SK-N-SH treated with all-trans-retinoic acid at 6 μM for 48 hours (cell line): ENCODE results near the gene HOXC13.

ENCODE experiments used
- ATAC-seq: fragments of 200-7000 bp; cut with Tn5 transposase; 3 replicates; pipeline ENCODE4 v1.9.1; 2020; ENCODE audit warnings: mild to moderate bottlenecking, moderate library complexity
- ARNTL ChIP-seq: fragments of 450-650 bp; formaldehyde crosslinking; IDR thresholded peaks from 2 replicates; pipeline ENCODE4 v1.5.0; 2020; ENCODE audit warnings: low read depth, mild to moderate bottlenecking, moderate library complexity, borderline replicate concordance
- BACH2 ChIP-seq: fragments of 250-450 bp; sonication (Bioruptor Pico); IDR thresholded peaks from 2 replicates; pipeline ENCODE4 v1.9.0; 2021; ENCODE audit warnings: mild to moderate bottlenecking, borderline replicate concordance
- GLIS3 ChIP-seq: fragments of 250-450 bp; sonication (Bioruptor Pico); IDR thresholded peaks from 2 replicates; pipeline ENCODE4 v1.5.0; 2020; ENCODE audit warnings: mild to moderate bottlenecking, moderate library complexity
- ISL1 ChIP-seq: fragments of 250-450 bp; sonication (Bioruptor Pico); IDR thresholded peaks from 2 replicates; pipeline ENCODE4 v2.1.2; 2022; ENCODE audit warnings: mild to moderate bottlenecking, moderate library complexity
- OSR1 ChIP-seq: fragments of 250-450 bp; sonication (Bioruptor Pico); IDR thresholded peaks from 2 replicates; pipeline ENCODE4 v1.8.0; 2022; ENCODE audit warnings: moderate library complexity, mild to moderate bottlenecking, inconsistent platforms
- PPARA ChIP-seq: fragments of 250-450 bp; sonication (Bioruptor Pico); IDR thresholded peaks from 2 replicates; pipeline ENCODE4 v1.5.0; 2020; ENCODE audit warnings: mild to moderate bottlenecking, borderline replicate concordance
- SNAI2 ChIP-seq: fragments of 250-450 bp; sonication (Bioruptor Pico); IDR thresholded peaks from 2 replicates; pipeline ENCODE4 v1.5.0; 2020; ENCODE audit warnings: mild to moderate bottlenecking, moderate library complexity
- TCF4 ChIP-seq: fragments of 250-450 bp; sonication (Bioruptor Pico); IDR thresholded peaks from 2 replicates; pipeline ENCODE4 v1.8.0; 2021; ENCODE audit warnings: mild to moderate bottlenecking, moderate library complexity, borderline replicate concordance
- TOX ChIP-seq: fragments of 250-450 bp; sonication (Bioruptor Pico); IDR thresholded peaks from 2 replicates; pipeline ENCODE4 v1.8.0; 2021; ENCODE audit warnings: mild to moderate bottlenecking, moderate library complexity, borderline replicate concordance
- ZC3H10 ChIP-seq: fragments of 250-450 bp; sonication (Bioruptor Pico); IDR thresholded peaks from 2 replicates; pipeline ENCODE4 v1.5.1; 2021; ENCODE audit warnings: mild to moderate bottlenecking, moderate library complexity
- ZFP3 ChIP-seq: fragments of 250-450 bp; sonication (Bioruptor Pico); IDR thresholded peaks from 2 replicates; pipeline ENCODE4 v1.5.0; 2020; ENCODE audit warnings: mild to moderate bottlenecking, moderate library complexity
- ZFP30 ChIP-seq: fragments of 450-650 bp; formaldehyde crosslinking; IDR thresholded peaks from 2 replicates; pipeline ENCODE4 v1.5.0; 2022; ENCODE audit warnings: mild to moderate bottlenecking, moderate library complexity
- ZNF565 ChIP-seq: fragments of 450-650 bp; formaldehyde crosslinking; conservative IDR thresholded peaks from 2 replicates; pipeline ENCODE4 v1.5.0; 2020; ENCODE audit warnings: low read depth, mild to moderate bottlenecking, moderate library complexity
- ZNF70 ChIP-seq: fragments of 450-650 bp; formaldehyde crosslinking; IDR thresholded peaks from 2 replicates; pipeline ENCODE4 v1.5.0; 2020; ENCODE audit warnings: mild to moderate bottlenecking, moderate library complexity
- ZNF8 ChIP-seq: fragments of 450-650 bp; formaldehyde crosslinking; IDR thresholded peaks from 2 replicates; pipeline ENCODE4 v1.5.0; 2020; ENCODE audit warnings: mild to moderate bottlenecking, moderate library complexity
- TF ChIP-seq, protein P1 (sequence below): fragments of 250-450 bp; sonication (Bioruptor Pico); IDR thresholded peaks from 2 replicates; pipeline ENCODE4 v1.5.0; 2020; ENCODE audit warnings: mild to moderate bottlenecking, moderate library complexity
- TF ChIP-seq, protein P2 (sequence below): fragments of 250-450 bp; sonication (Bioruptor Pico); IDR thresholded peaks from 2 replicates; pipeline ENCODE4 v1.8.0; 2021; ENCODE audit warnings: low read depth, mild to moderate bottlenecking, moderate library complexity, borderline replicate concordance
- TF ChIP-seq, protein P3 (sequence below): fragments of 250-450 bp; sonication (Bioruptor Pico); IDR thresholded peaks from 2 replicates; pipeline ENCODE4 v1.5.1; 2020; ENCODE audit warnings: low read depth, mild to moderate bottlenecking, moderate library complexity
- TF ChIP-seq, protein P4 (sequence below): fragments of 250-450 bp; sonication (Bioruptor Pico); IDR thresholded peaks from 2 replicates; pipeline ENCODE4 v1.5.1; 2021; ENCODE audit warnings: mild to moderate bottlenecking, moderate library complexity
- TF ChIP-seq, protein P5 (sequence below): fragments of 250-450 bp; sonication (Bioruptor Pico); IDR thresholded peaks from 2 replicates; pipeline ENCODE4 v1.8.0; 2020; ENCODE audit warnings: mild to moderate bottlenecking, moderate library complexity, borderline replicate concordance

HOXC13 gene

DNA sequence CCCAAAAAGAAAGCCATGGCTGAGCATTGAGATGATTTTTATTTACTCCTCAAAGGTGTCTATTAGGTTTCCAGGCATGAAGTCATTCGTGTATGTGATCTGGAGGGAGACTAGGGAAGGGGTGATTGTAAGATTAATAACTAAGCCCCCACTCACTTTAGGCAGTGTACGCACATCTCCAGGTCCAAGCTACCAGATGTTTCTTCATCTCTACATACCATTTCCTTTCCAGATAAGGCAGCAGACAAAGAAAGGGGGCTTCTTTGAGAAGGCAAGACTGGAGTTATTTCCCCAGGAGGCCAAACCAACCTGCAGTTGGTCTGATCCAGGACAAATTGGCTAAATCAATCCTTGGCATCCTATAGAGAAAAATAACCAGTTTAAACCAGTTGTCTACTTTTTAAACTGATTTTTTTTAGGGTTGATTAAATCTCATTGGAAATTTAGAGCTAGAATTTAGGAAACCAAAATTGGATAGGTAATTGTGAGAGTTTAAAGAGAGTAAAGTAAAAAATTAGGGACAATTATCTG lies 3.9 kb downstream of the HOXC13 start (continued):
- TF ChIP-seq, protein P1, sequence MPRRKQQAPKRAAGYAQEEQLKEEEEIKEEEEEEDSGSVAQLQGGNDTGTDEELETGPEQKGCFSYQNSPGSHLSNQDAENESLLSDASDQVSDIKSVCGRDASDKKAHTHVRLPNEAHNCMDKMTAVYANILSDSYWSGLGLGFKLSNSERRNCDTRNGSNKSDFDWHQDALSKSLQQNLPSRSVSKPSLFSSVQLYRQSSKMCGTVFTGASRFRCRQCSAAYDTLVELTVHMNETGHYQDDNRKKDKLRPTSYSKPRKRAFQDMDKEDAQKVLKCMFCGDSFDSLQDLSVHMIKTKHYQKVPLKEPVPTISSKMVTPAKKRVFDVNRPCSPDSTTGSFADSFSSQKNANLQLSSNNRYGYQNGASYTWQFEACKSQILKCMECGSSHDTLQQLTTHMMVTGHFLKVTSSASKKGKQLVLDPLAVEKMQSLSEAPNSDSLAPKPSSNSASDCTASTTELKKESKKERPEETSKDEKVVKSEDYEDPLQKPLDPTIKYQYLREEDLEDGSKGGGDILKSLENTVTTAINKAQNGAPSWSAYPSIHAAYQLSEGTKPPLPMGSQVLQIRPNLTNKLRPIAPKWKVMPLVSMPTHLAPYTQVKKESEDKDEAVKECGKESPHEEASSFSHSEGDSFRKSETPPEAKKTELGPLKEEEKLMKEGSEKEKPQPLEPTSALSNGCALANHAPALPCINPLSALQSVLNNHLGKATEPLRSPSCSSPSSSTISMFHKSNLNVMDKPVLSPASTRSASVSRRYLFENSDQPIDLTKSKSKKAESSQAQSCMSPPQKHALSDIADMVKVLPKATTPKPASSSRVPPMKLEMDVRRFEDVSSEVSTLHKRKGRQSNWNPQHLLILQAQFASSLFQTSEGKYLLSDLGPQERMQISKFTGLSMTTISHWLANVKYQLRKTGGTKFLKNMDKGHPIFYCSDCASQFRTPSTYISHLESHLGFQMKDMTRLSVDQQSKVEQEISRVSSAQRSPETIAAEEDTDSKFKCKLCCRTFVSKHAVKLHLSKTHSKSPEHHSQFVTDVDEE: no peak
- TF ChIP-seq ISL1: no peak

DNA sequence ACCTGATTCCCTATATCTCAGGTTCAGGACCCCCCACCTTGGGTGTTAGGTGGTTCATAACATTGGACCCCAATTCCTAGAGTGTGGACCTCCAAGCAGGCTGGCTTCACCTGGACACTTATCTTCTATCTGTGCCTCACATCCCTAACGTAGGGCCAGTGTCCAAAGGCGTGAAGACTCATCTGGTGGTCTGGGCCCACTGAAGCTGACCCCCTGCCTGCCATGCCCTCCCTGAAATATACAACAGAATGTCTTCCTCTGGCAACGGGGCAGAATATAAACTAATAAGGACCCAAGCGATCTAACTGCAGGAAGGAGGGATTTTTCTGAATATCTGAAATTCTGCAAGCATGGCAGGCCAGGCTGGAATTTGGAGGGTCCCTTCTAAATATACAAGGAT lies 5.6 kb downstream of the HOXC13 start:
- TF ChIP-seq ZFP3 (CRISPR knock-in tag): no peak
- no peak for TF ChIP-seq TOX
- TF ChIP-seq SNAI2 (CRISPR knock-in tag): no peak
- no peak for TF ChIP-seq ZNF565 (CRISPR knock-in tag)
- TF ChIP-seq ZC3H10 (CRISPR knock-in tag): no peak
- TF ChIP-seq OSR1 (CRISPR knock-in tag): no peak
- TF ChIP-seq, protein P2, sequence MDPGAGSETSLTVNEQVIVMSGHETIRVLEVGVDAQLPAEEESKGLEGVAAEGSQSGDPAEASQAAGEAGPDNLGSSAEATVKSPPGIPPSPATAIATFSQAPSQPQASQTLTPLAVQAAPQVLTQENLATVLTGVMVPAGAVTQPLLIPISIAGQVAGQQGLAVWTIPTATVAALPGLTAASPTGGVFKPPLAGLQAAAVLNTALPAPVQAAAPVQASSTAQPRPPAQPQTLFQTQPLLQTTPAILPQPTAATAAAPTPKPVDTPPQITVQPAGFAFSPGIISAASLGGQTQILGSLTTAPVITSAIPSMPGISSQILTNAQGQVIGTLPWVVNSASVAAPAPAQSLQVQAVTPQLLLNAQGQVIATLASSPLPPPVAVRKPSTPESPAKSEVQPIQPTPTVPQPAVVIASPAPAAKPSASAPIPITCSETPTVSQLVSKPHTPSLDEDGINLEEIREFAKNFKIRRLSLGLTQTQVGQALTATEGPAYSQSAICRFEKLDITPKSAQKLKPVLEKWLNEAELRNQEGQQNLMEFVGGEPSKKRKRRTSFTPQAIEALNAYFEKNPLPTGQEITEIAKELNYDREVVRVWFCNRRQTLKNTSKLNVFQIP (CRISPR knock-in tag): no peak
- TF ChIP-seq, protein P3, sequence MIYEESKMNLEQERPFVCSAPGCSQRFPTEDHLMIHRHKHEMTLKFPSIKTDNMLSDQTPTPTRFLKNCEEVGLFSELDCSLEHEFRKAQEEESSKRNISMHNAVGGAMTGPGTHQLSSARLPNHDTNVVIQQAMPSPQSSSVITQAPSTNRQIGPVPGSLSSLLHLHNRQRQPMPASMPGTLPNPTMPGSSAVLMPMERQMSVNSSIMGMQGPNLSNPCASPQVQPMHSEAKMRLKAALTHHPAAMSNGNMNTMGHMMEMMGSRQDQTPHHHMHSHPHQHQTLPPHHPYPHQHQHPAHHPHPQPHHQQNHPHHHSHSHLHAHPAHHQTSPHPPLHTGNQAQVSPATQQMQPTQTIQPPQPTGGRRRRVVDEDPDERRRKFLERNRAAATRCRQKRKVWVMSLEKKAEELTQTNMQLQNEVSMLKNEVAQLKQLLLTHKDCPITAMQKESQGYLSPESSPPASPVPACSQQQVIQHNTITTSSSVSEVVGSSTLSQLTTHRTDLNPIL (CRISPR knock-in tag): no peak
- TF ChIP-seq BACH2 (CRISPR knock-in tag): no peak
- no peak for TF ChIP-seq ARNTL (CRISPR knock-in tag)
- TF ChIP-seq ZFP30: no peak
- TF ChIP-seq, protein P1: no peak
- no peak for TF ChIP-seq ZNF70
- no peak for TF ChIP-seq GLIS3
- TF ChIP-seq, protein P4, sequence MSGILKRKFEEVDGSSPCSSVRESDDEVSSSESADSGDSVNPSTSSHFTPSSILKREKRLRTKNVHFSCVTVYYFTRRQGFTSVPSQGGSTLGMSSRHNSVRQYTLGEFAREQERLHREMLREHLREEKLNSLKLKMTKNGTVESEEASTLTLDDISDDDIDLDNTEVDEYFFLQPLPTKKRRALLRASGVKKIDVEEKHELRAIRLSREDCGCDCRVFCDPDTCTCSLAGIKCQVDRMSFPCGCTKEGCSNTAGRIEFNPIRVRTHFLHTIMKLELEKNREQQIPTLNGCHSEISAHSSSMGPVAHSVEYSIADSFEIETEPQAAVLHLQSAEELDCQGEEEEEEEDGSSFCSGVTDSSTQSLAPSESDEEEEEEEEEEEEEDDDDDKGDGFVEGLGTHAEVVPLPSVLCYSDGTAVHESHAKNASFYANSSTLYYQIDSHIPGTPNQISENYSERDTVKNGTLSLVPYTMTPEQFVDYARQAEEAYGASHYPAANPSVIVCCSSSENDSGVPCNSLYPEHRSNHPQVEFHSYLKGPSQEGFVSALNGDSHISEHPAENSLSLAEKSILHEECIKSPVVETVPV: no peak
- TF ChIP-seq ISL1: no peak
- no peak for ATAC-seq

DNA sequence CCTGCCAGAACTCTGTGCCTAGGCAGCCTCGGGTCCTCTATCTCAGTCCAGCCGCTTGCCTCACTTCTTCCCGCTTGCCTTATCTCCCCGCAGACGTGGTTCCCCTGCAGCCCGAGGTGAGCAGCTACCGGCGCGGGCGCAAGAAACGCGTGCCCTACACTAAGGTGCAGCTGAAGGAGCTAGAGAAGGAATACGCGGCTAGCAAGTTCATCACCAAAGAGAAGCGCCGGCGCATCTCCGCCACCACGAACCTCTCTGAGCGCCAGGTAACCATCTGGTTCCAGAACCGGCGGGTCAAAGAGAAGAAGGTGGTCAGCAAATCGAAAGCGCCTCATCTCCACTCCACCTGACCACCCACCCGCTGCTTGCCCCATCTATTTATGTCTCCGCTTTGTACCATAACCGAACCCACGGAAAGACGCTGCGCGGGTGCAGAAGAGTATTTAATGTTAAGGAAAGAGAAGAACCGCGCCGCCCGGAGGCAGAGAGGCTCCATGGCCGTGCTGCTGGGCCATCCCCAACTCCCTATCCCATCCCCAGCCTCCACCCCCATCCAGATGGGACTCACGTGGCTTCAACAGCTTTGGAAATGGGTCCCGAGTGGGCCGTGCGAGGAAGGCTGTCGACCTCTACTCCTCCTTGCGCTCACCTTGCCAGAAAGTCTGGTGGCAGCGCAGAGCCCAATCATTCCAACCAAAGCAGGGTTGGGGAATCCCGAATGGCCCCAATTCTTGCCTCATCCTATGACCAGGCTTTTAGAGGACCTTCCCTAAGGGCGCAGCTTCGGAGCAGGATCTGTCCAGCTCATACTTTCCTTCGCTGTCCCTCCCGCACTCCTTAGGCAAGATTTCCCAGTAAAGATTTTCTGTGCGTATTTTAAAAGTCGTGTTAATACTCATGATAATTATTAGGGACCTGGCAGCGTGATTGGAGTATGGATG lies 6.5 kb downstream of the HOXC13 start:
- ATAC-seq: no peak
- TF ChIP-seq ZC3H10 (CRISPR knock-in tag) (no peak), ZFP30 (no peak), PPARA (CRISPR knock-in tag) (no peak), ISL1 (no peak), TCF4 (CRISPR knock-in tag) (no peak), ZNF565 (CRISPR knock-in tag) (no peak), ARNTL (CRISPR knock-in tag) (no peak), GLIS3 (no peak), ZNF8 (CRISPR knock-in tag) (no peak)
- TF ChIP-seq, protein P3 (CRISPR knock-in tag): no peak
- TF ChIP-seq, protein P4: no peak
- TF ChIP-seq, protein P5, sequence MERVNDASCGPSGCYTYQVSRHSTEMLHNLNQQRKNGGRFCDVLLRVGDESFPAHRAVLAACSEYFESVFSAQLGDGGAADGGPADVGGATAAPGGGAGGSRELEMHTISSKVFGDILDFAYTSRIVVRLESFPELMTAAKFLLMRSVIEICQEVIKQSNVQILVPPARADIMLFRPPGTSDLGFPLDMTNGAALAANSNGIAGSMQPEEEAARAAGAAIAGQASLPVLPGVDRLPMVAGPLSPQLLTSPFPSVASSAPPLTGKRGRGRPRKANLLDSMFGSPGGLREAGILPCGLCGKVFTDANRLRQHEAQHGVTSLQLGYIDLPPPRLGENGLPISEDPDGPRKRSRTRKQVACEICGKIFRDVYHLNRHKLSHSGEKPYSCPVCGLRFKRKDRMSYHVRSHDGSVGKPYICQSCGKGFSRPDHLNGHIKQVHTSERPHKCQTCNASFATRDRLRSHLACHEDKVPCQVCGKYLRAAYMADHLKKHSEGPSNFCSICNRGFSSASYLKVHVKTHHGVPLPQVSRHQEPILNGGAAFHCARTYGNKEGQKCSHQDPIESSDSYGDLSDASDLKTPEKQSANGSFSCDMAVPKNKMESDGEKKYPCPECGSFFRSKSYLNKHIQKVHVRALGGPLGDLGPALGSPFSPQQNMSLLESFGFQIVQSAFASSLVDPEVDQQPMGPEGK (CRISPR knock-in tag): no peak
